NCI-H2107 (cell line): ENCODE results near the gene NUMBL.
"Not testable (repeated sequence)": the region's sequence is repeated elsewhere in the genome, so short reads cannot be mapped to it uniquely, and the experiment has no call there.

ENCODE experiments used
- DNase-seq: peaks from one replicate; lab custom pipeline; 2025; lab: John Stamatoyannopoulos, UW

NUMBL gene

GRCh38 chr19:40663695-40664692, 26.5 kb downstream of the NUMBL start:
- DNase-seq, result no peak

GRCh38 chr19:40662925-40663694, 27.3 kb downstream of the NUMBL start:
- DNase-seq, result peak; percentile 70

- no peak for DNase-seq
Measured at GRCh38 chr19:40661616-40662015, 28.8 kb downstream of the NUMBL start.

- DNase-seq, result no peak
Measured at GRCh38 chr19:40659566-40659965, 30.9 kb downstream of the NUMBL start.

GRCh38 chr19:40659116-40659515, 31.3 kb downstream of the NUMBL start:
- no peak for DNase-seq

- no peak for DNase-seq
Measured at GRCh38 chr19:40658031-40658430, 32.4 kb downstream of the NUMBL start.

- not testable (repeated sequence) for DNase-seq
Measured at GRCh38 chr19:40655684-40656083, 34.8 kb downstream of the NUMBL start.

GRCh38 chr19:40652303-40652702, 38.1 kb downstream of the NUMBL start:
- DNase-seq, result not testable (repeated sequence)

GRCh38 chr19:40650749-40651305, 39.6 kb downstream of the NUMBL start:
- DNase-seq, result no peak

GRCh38 chr19:40649903-40650675, 40.4 kb downstream of the NUMBL start:
- DNase-seq, result not testable (repeated sequence)

- no peak for DNase-seq
Measured at GRCh38 chr19:40646743-40647254, 43.7 kb downstream of the NUMBL start.

GRCh38 chr19:40642757-40643305, 47.6 kb downstream of the NUMBL start:
- DNase-seq, result no peak

- DNase-seq, result no peak
Measured at GRCh38 chr19:40642051-40642706, 48.3 kb downstream of the NUMBL start.

GRCh38 chr19:40641281-40641680, 49.2 kb downstream of the NUMBL start:
- DNase-seq, result no peak

- DNase-seq, result no peak
Measured at GRCh38 chr19:40640744-40641143, 49.7 kb downstream of the NUMBL start.

GRCh38 chr19:40639638-40639982, 50.8 kb downstream of the NUMBL start:
- no peak for DNase-seq

- no peak for DNase-seq
Measured at GRCh38 chr19:40638327-40638726, 52.1 kb downstream of the NUMBL start.

- DNase-seq, result no peak
Measured at GRCh38 chr19:40633207-40633606, 57.2 kb downstream of the NUMBL start.

GRCh38 chr19:40632311-40633036, 58.0 kb downstream of the NUMBL start:
- no peak for DNase-seq

- no peak for DNase-seq
Measured at GRCh38 chr19:40630571-40631160, 59.8 kb downstream of the NUMBL start.
